Gastrocnemius medialis (tissue), 4 donors: Measurements from ENCODE around the gene ZNF574. TPM values are rescaled to one million over a fixed set of nuclear protein-coding genes. Genes with fewer than 3 reads are reported as not detected.
A peak's percentile ranks its signal among the peaks of the same experiment; 100 is the strongest.

Experiments
- ATAC-seq, 2 donors: fragments of 150-250 bp; one replicate each; pipeline ENCODE4 v1.9.1; 2016
- DNase-seq, 2 donors: peaks; one replicate each; pipeline ENCODE4 v3.0.0-alpha.2; 2019
- H3K27ac ChIP-seq, 4 donors: fragments of 200-600 bp; sonication (generic); 1 replicate in 1 of 4; 2 replicates in 3 of 4; pipeline ENCODE4 v1.5.1; 2016 to 2018; ENCODE audit warnings: mild to moderate bottlenecking in 2 of 4, moderate library complexity in 1 of 4
- H3K27me3 ChIP-seq, 3 donors: fragments of 200-600 bp; sonication (generic) in 2 of 3; 1 replicate in 1 of 3; 2 replicates in 2 of 3; pipeline versions ENCODE4 v1.5.1 to v1.6.0; 2016 to 2019; ENCODE audit warnings: mild to moderate bottlenecking in 1 of 3, moderate library complexity in 1 of 3
- H3K36me3 ChIP-seq, 2 donors: fragments of 200-600 bp; sonication (generic) in 1 of 2; one replicate each; pipeline ENCODE4 v1.5.1; 2017 to 2018
- H3K4me1 ChIP-seq, 2 donors: fragments of 200-600 bp; sonication (generic) in 1 of 2; one replicate each; pipeline ENCODE4 v1.5.1; 2016 to 2017; ENCODE audit warnings: mild to moderate bottlenecking in 2 of 2
- H3K4me3 ChIP-seq, 4 donors: fragments of 200-600 bp; sonication (generic) in 3 of 4; 1 replicate in 1 of 4; 2 replicates in 3 of 4; pipeline ENCODE4 v1.5.1; 2016 to 2019; ENCODE audit warnings: mild to moderate bottlenecking in 2 of 4
- H3K9me3 ChIP-seq, 3 donors: fragments of 200-600 bp; sonication (generic) in 2 of 3; 1 replicate in 1 of 3; 2 replicates in 2 of 3; pipeline ENCODE4 v1.5.1; 2016 to 2019
- POLR2A ChIP-seq, 2 donors: fragments of 450-650 bp; IDR thresholded peaks; one replicate each; pipeline ENCODE4 v1.6.1; 2017; ENCODE audit warnings: antibody characterized with exemption in 2 of 2, mild to moderate bottlenecking in 2 of 2, moderate library complexity in 2 of 2
- in situ Hi-C, 4 donors: fragments of 200-750 bp; cut with MboI; loops; one replicate each; pipeline versions ENCODE4 v1.15.0 to v1.8.0; 2017; ENCODE audit warnings: low sequenced_read_pairs in 4 of 4
- intact Hi-C: fragments of 100-400 bp; cut with DNase I; formaldehyde crosslinking; loops from one replicate; pipeline ENCODE4 v1.15.1; 2023; ENCODE audit warnings: low total_unique reads
- total RNA-seq, 4 donors: library from RNA; depleted of rRNA; stranded (reverse); fragments of >200 nt; gene quantifications; one replicate each; pipeline versions ENCODE4 v1.1.0 to v1.2.3, GENCODE V29; 2016
- TF ChIP-seq, protein P1 (sequence below), 5 experiments: fragments of 450-650 bp in 3 of 5; fragments of 200-600 bp in 2 of 5; sonication (generic) in 2 of 5; IDR thresholded peaks in 4 of 5; conservative IDR thresholded peaks in 1 of 5; 1 replicate in 4 of 5; 2 replicates in 1 of 5; pipeline ENCODE4 v1.5.1; 2016 to 2019; ENCODE audit warnings: antibody characterized with exemption in 5 of 5, mild to moderate bottlenecking in 3 of 5, moderate library complexity in 3 of 5

Gene ZNF574
- total RNA-seq, 4 donors from 2014 or later: 10.8 to 15.1 (median 13.8) TPM

- ATAC-seq (no peak), DNase-seq (no peak)
- TF ChIP-seq, protein P1, sequence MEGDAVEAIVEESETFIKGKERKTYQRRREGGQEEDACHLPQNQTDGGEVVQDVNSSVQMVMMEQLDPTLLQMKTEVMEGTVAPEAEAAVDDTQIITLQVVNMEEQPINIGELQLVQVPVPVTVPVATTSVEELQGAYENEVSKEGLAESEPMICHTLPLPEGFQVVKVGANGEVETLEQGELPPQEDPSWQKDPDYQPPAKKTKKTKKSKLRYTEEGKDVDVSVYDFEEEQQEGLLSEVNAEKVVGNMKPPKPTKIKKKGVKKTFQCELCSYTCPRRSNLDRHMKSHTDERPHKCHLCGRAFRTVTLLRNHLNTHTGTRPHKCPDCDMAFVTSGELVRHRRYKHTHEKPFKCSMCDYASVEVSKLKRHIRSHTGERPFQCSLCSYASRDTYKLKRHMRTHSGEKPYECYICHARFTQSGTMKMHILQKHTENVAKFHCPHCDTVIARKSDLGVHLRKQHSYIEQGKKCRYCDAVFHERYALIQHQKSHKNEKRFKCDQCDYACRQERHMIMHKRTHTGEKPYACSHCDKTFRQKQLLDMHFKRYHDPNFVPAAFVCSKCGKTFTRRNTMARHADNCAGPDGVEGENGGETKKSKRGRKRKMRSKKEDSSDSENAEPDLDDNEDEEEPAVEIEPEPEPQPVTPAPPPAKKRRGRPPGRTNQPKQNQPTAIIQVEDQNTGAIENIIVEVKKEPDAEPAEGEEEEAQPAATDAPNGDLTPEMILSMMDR (IDR thresholded peaks at IDR 0.05 in 4 of 5, conservative IDR thresholded peaks at IDR 0.05 in 1 of 5): no peak
- no peak for TF ChIP-seq POLR2A (IDR thresholded peaks at IDR 0.05)
- Histone ChIP-seq H3K36me3 (no peaks in the 10 kb centered on the region), H3K27me3 (peaks cover 0 to 6% (median 4%) of the 10 kb centered on the region in 3 donors), H3K9me3 (no peaks in the 10 kb centered on the region), H3K4me1 (no peaks in the 10 kb centered on the region), H3K4me3 (no peak overlapping the region), H3K27ac (no peak overlapping the region)
- intact Hi-C loops: no loop called here
- in situ Hi-C loops: loop anchor here in 1 of 4 donors (25.0 kb wide), 1 partner anchor 227 kb away; the partner anchor contains the start of gene MEGF8
Observed at GRCh38 chr19:42110658-42111057, 34.7 kb downstream of the ZNF574 start.

- Histone ChIP-seq H3K27me3 (peaks cover 0 to 2% (median under 1%) of the 10 kb centered on the region in 3 donors), H3K4me1 (no peaks in the 10 kb centered on the region), H3K4me3 (no peak overlapping the region), H3K9me3 (no peaks in the 10 kb centered on the region), H3K36me3 (no peaks in the 10 kb centered on the region), H3K27ac (no peak overlapping the region)
- no peak for ATAC-seq
- in situ Hi-C loops (loop anchor here in 1 of 4 donors (25.0 kb wide), 1 partner anchor 226 kb away; the partner anchor contains the start of gene MEGF8), intact Hi-C loops (no loop called here)
- TF ChIP-seq, protein P1 (IDR thresholded peaks at IDR 0.05 in 4 of 5, conservative IDR thresholded peaks at IDR 0.05 in 1 of 5): no peak
- TF ChIP-seq POLR2A (IDR thresholded peaks at IDR 0.05): no peak
- no peak for DNase-seq
Observed at GRCh38 chr19:42111384-42111783, 35.4 kb downstream of the ZNF574 start.

DNA sequence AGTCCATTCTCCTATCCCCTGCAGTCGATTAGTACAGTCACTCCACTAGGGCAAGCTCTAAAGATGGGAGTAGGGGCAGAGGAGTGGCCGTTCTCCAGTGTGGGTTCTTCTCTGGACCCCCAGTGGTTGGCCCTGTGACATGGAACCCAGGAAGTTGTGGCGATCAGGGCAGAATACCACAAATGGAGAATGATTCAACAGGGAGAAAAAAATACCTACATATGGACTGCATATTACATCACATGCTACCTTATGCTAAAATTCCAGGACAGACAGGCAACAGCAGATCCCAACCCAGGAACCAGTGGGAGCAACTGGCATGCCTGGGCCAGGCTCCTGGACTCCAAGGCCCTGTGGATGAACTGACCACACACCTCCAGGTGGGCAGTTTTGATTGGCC lies 35.8 kb downstream of the ZNF574 start:
- H3K9me3 ChIP-seq: no peaks in the 10 kb centered on the region
- peaks cover 0 to 2% (median 0%) of the 10 kb centered on the region in 3 donors for H3K27me3 ChIP-seq
- no peak overlapping the region for H3K4me3 ChIP-seq
- TF ChIP-seq, protein P1 (IDR thresholded peaks at IDR 0.05 in 4 of 5, conservative IDR thresholded peaks at IDR 0.05 in 1 of 5): no peak
- no peak for TF ChIP-seq POLR2A (IDR thresholded peaks at IDR 0.05)
- intact Hi-C loops: no loop called here
- no peaks in the 10 kb centered on the region for H3K4me1 ChIP-seq
- in situ Hi-C loops: loop anchor here in 1 of 4 donors (25.0 kb wide), 1 partner anchor 225 kb away; the partner anchor contains the start of gene MEGF8
- H3K36me3 ChIP-seq: no peaks in the 10 kb centered on the region
- ATAC-seq (no peak), DNase-seq (no peak)
- H3K27ac ChIP-seq: no peak overlapping the region

DNA sequence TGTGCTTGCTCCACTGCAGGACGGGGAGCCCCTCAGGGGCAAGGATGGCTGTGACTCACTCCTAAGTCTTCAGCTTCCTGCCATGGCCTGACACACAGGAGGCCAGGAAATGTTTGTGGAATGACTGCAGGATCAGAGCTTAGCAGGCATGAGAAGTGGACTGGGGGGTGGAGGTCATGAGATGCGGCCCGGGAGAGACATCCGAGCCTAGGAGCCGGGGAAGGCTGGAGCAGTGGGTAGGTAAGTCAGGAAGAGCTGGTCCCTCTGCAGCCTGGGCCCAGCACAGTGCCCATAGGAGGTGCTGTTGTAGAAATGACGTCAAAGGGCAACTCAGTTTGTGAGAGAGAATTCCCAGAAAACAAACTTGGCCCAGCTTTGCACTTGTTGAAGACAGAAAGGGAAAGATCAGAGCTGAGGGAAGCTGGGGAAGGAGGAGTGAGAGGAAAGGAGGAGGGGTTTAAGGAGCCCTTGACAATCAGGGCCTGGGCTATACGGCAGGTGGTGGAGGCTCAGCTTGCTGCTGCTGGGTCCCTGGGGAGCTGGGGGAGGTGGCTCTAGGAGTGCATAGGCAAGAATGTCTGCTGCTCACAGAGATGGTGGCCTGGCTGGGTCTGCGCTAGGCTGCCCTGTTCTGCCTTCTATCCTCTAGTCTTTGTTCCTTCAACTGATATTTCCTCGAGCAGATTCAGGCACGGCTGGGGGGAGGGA lies 37.8 kb downstream of the ZNF574 start:
- TF ChIP-seq POLR2A (IDR thresholded peaks at IDR 0.05): no peak
- TF ChIP-seq, protein P1 (IDR thresholded peaks at IDR 0.05 in 4 of 5, conservative IDR thresholded peaks at IDR 0.05 in 1 of 5): no peak
- no peaks in the 10 kb centered on the region for H3K9me3 ChIP-seq
- H3K4me3 ChIP-seq: no peak overlapping the region
- H3K36me3 ChIP-seq: no peaks in the 10 kb centered on the region
- peak in 1 of 2 donors; percentile 56 for ATAC-seq
- DNase-seq: peak in 1 of 2 donors; percentile 30
- intact Hi-C loops: no loop called here
- H3K27ac ChIP-seq: peak overlapping the region in 2 of 4 donors; percentile 5 to 20
- H3K4me1 ChIP-seq: no peaks in the 10 kb centered on the region
- H3K27me3 ChIP-seq: no peaks in the 10 kb centered on the region
- in situ Hi-C loops: loop anchor here in 1 of 4 donors (25.0 kb wide), 1 partner anchor 224 kb away; the partner anchor contains the start of gene MEGF8
